Keratinocyte (primary cell): ENCODE results near the gene PPFIBP2.

Experiments used
- CTCF ChIP-seq, 3 experiments: IDR thresholded peaks in 1 of 3; conservative IDR thresholded peaks in 1 of 3; optimal IDR thresholded peaks in 1 of 3; 2 replicates in 2 of 3; 3 replicates in 1 of 3; pipeline versions ENCODE3 to v1.5.1; 2011; ENCODE audit warnings: low read length in 3 of 3, mild to moderate bottlenecking in 3 of 3, moderate library complexity in 2 of 3, control low read depth in 1 of 3, inconsistent platforms in 1 of 3; ENCODE audit not compliant: insufficient read depth in 2 of 3; ENCODE audit errors: extremely low read depth in 1 of 3
- EZH2 ChIP-seq: IDR thresholded peaks from one replicate; pipeline ENCODE4 v1.6.1; 2012; ENCODE audit warnings: inconsistent platforms, mild to moderate bottlenecking, low read length, moderate library complexity

DNA sequence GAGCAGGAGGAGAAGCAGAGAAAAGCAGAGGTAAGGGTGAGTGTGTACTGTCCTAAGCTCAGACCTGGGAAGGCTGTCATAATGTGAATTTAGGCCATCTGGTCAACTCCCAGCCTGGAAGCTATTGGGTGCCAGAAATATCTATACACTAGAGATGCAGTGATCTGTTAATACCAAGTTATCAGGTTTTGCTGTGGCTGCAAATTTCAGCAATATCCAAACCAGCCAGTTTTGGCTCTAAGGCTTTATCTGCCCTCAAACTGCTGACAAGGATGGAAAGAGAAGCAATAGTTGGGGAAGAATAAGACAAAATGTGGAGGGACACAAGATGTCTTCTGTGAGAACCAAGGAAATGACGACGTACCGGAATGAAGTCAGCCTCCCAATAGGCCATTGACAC, 96.6 kb downstream of the PPFIBP2 start:
- no peak for TF ChIP-seq CTCF (optimal IDR thresholded peaks at IDR 0.05 in 1 of 3, IDR thresholded peaks at IDR 0.05 in 1 of 3, conservative IDR thresholded peaks at IDR 0.05 in 1 of 3; ENCODE audit: extremely low read depth in 1 of 3, insufficient read depth in 2 of 3, low read length in 3 of 3)
- TF ChIP-seq EZH2, result no peak
